OCI-LY1 (cell line): ENCODE results near the gene ACTC1.

Experiments used
- H2AFZ ChIP-seq: fragments of 200-600 bp; sonication (generic), shearing (Covaris generic); 2 replicates; pipeline ENCODE4 v1.6.0; 2014; ENCODE audit warnings: antibody characterized with exemption, mild to moderate bottlenecking, low read length
- H3F3A ChIP-seq: fragments of 200-600 bp; sonication (generic), shearing (Covaris generic); 2 replicates; pipeline ENCODE4 v1.6.0; 2014; ENCODE audit warnings: mild to moderate bottlenecking, antibody characterized with exemption, low read length, moderate library complexity; ENCODE audit not compliant: insufficient read depth
- H3K27ac ChIP-seq: fragments of 200-600 bp; sonication (generic); 2 replicates; pipeline ENCODE4 v1.5.1; 2014; ENCODE audit warnings: low read length, mixed run types, mild to moderate bottlenecking, low read depth; ENCODE audit not compliant: poor library complexity, severe bottlenecking
- H3K27me3 ChIP-seq: fragments of 200-600 bp; sonication (generic); 2 replicates; pipeline ENCODE4 v1.6.0; 2014; ENCODE audit warnings: antibody characterized with exemption, mild to moderate bottlenecking, low read length, moderate library complexity; ENCODE audit not compliant: insufficient read depth
- H3K36me3 ChIP-seq: fragments of 200-600 bp; sonication (generic); 2 replicates; pipeline ENCODE4 v1.6.1; 2014; ENCODE audit warnings: mild to moderate bottlenecking, antibody characterized with exemption, low read length, moderate library complexity, mixed read lengths; ENCODE audit not compliant: insufficient read depth
- H3K4me1 ChIP-seq: fragments of 200-600 bp; sonication (generic); 2 replicates; pipeline ENCODE4 v1.5.1; 2014; ENCODE audit warnings: mild to moderate bottlenecking, low read length, moderate library complexity; ENCODE audit not compliant: insufficient read depth, severe bottlenecking
- H3K4me2 ChIP-seq: fragments of 200-600 bp; sonication (generic), shearing (Covaris generic); 2 replicates; pipeline ENCODE4 v1.6.1; 2014; ENCODE audit warnings: low read length
- H3K4me3 ChIP-seq: fragments of 200-600 bp; sonication (generic); 2 replicates; pipeline ENCODE4 v1.5.1; 2014; ENCODE audit warnings: low read length, low read depth, mild to moderate bottlenecking, mixed read lengths; ENCODE audit not compliant: poor library complexity, severe bottlenecking
- H3K79me2 ChIP-seq: fragments of 200-600 bp; shearing (Covaris generic); 2 replicates; pipeline ENCODE4 v1.6.1; 2016; ENCODE audit warnings: mixed run types, low read length, mixed read lengths; ENCODE audit not compliant: insufficient read depth
- H3K9ac ChIP-seq: fragments of 200-600 bp; sonication (generic), shearing (Covaris generic); 2 replicates; pipeline ENCODE4 v1.6.1; 2014; ENCODE audit warnings: mild to moderate bottlenecking, low read length, mixed read lengths
- H3K9me2 ChIP-seq: fragments of 200-600 bp; sonication (generic), shearing (Covaris generic); 2 replicates; pipeline ENCODE4 v1.6.1; 2014; ENCODE audit warnings: low read depth, mild to moderate bottlenecking, low read length, mixed read lengths
- H3K9me3 ChIP-seq: fragments of 200-600 bp; shearing (Covaris generic); 2 replicates; pipeline ENCODE4 v1.6.1; 2014; ENCODE audit warnings: low read length, mixed read lengths
- H4K20me1 ChIP-seq: fragments of 200-600 bp; sonication (generic), shearing (Covaris generic); 2 replicates; pipeline ENCODE4 v1.6.0; 2016; ENCODE audit warnings: mild to moderate bottlenecking, low read length; ENCODE audit not compliant: insufficient read depth
- EZH2 ChIP-seq: fragments of 200-600 bp; sonication (generic), shearing (Covaris generic); IDR thresholded peaks from 2 replicates; pipeline ENCODE4 v1.8.0; 2017; ENCODE audit warnings: borderline replicate concordance, mixed run types, mild to moderate bottlenecking, antibody characterized with exemption, low read length, moderate library complexity, mixed read lengths
- TF ChIP-seq, protein P1 (sequence below): fragments of 200-600 bp; sonication (generic), shearing (Covaris generic); IDR thresholded peaks from 2 replicates; pipeline ENCODE4 v1.5.1; 2017; ENCODE audit warnings: mild to moderate bottlenecking, antibody characterized with exemption, low read length, moderate library complexity, mixed read lengths

Gene ACTC1

DNA sequence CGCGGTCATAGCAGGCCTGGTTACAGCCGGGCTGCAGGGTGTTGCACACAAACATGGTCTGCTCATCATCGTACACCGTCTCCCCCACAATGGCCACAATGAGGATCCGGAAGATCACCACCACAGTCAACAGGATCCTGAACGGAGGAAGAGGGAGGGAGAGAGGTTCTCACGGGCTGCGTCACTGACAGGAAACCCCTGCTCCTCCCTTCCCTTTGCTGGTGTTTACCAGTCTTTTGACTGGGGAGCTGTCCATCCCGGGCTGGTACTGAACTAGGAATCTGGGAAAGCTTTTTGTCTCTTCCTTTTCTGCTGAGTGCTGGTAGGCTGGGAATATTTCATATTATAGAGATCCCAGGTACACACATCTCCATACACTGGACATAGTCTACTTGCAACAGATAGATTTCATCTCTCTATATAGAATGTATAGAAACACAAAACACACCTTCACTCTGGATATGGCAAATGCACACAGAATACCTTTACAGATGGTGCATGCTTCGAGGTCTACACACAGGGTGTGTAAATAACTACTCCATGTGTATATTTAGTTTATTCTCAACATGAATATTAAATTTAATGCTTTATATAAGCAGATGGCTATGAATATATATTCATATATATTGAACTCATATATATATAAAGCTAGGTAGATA, 42.0 kb downstream of the ACTC1 start:
- Histone ChIP-seq H4K20me1 (no peaks in the 10 kb centered on the region), H3K9me3 (no peaks in the 10 kb centered on the region), H3K4me1 (no peaks in the 10 kb centered on the region), H3K4me2 (no peak overlapping the region), H3F3A (no peaks in the 10 kb centered on the region), H3K9me2 (no peaks in the 10 kb centered on the region), H3K27me3 (no peaks in the 10 kb centered on the region), H2AFZ (no peak overlapping the region), H3K27ac (no peak overlapping the region), H3K4me3 (no peak overlapping the region), H3K36me3 (no peaks in the 10 kb centered on the region), H3K79me2 (no peaks in the 10 kb centered on the region), H3K9ac (no peak overlapping the region)
- TF ChIP-seq EZH2 = no peak
- TF ChIP-seq, protein P1, sequence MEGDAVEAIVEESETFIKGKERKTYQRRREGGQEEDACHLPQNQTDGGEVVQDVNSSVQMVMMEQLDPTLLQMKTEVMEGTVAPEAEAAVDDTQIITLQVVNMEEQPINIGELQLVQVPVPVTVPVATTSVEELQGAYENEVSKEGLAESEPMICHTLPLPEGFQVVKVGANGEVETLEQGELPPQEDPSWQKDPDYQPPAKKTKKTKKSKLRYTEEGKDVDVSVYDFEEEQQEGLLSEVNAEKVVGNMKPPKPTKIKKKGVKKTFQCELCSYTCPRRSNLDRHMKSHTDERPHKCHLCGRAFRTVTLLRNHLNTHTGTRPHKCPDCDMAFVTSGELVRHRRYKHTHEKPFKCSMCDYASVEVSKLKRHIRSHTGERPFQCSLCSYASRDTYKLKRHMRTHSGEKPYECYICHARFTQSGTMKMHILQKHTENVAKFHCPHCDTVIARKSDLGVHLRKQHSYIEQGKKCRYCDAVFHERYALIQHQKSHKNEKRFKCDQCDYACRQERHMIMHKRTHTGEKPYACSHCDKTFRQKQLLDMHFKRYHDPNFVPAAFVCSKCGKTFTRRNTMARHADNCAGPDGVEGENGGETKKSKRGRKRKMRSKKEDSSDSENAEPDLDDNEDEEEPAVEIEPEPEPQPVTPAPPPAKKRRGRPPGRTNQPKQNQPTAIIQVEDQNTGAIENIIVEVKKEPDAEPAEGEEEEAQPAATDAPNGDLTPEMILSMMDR = no peak

DNA sequence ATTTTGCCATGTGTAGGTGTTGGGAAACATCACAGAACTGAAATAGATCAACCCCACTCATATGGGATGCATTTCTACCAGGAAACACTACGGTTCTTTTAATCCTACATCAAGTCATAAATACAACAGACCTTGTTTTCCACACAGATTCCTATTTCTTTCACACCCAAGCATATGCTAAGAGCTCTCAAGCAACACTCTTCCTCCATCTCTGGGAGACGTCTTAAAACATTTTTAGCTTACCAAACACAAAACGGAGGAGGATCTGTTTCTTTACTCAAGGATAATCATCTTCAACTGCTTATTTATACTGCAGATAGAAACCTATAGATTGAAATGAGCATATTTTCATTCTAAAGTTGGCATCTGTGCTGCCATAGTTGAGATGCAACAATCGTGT, 45.7 kb downstream of the ACTC1 start:
- Histone ChIP-seq H3K4me1 (no peaks in the 10 kb centered on the region), H3K27me3 (no peaks in the 10 kb centered on the region), H4K20me1 (no peaks in the 10 kb centered on the region), H3K4me3 (no peak overlapping the region), H2AFZ (no peak overlapping the region), H3K79me2 (no peaks in the 10 kb centered on the region), H3K9ac (no peak overlapping the region), H3K27ac (no peak overlapping the region), H3F3A (no peaks in the 10 kb centered on the region), H3K36me3 (no peaks in the 10 kb centered on the region), H3K4me2 (no peak overlapping the region), H3K9me3 (no peaks in the 10 kb centered on the region), H3K9me2 (no peaks in the 10 kb centered on the region)
- TF ChIP-seq EZH2 = no peak
- TF ChIP-seq, protein P1 = no peak
